ENCODE data around the gene STK24. TPM values are rescaled to one million over a fixed set of nuclear protein-coding genes. Genes with fewer than 3 reads are reported as not detected.
A peak's percentile ranks its signal among the peaks of the same experiment; 100 is the strongest.

STK24 gene
- total RNA-seq, 2 donors from 2014 or later: 35.0 to 56.7 TPM

DNA sequence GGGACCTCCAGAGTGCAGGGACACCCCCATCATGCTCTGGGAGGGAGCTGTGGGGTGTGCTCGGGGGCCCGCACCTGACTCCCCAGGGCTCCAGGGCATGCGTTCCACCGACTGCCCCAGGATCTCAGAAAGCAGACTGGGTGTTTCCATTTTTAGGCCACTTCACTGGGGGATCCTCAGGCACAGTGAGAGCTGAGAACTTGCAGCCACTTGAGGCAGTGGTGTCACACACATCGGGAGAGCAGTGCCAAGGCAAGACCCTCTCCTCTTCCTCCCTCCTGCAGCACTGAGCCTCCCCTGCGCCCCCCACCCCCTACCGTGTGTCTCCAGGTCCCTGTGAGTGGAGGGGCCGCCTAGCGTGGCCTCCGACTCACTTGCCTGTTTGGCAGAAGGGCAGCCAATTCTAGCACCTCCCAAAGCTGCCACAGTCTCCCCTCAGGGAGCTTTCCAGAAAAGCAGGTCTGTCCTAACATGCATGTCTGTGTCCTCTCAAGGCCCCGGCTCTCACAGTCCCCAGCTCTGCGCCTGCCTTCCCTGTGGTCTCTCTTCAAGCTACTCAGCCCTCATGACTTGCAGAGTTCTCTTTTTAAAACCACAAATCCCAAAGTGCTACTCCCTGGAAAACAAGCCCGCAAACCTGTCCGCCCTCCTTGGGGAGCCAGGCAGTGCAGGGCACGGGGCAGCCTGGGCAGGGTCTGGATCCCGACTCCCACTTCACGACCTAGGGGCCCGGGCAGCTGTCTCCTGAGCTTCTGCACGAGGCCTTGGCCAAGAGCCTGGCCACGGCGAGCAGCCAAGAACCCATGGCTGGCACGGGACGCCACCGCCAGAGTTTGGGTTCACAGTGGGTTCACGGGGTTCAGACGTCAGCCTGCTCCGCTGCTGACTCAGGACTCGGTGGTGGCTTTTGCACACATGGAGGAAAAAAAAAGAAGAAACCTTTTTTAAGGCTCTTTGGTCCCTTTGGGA, 94.1 kb downstream of the STK24 start:
- ATAC-seq (peak; percentile 33), DNase-seq (peak; percentile 73 to 86 (median 76))
- WGBS, 2 donors: 23 to 41% methylated on average over 11 to 27 of the region's 28 CpGs
- no peak overlapping the region for H3K4me3 ChIP-seq
- intact Hi-C loops (cut with DNase I): no loop called here
- H3K27ac ChIP-seq: peak overlapping the region; percentile 6 to 98 (median 96)
- no peaks in the 10 kb centered on the region for H3K27me3 ChIP-seq
- no peaks in the 10 kb centered on the region for H3K36me3 ChIP-seq (replicated peaks in 1 of 2; ENCODE audit: insufficient read depth in 1 of 2, low read depth in 2 of 2)
- H3K9me3 ChIP-seq: no peaks in the 10 kb centered on the region
- peaks cover 54% of the 10 kb centered on the region for H3K4me1 ChIP-seq
- TF ChIP-seq POLR2A (IDR thresholded peaks at IDR 0.05): no peak
- TF ChIP-seq, protein P1, sequence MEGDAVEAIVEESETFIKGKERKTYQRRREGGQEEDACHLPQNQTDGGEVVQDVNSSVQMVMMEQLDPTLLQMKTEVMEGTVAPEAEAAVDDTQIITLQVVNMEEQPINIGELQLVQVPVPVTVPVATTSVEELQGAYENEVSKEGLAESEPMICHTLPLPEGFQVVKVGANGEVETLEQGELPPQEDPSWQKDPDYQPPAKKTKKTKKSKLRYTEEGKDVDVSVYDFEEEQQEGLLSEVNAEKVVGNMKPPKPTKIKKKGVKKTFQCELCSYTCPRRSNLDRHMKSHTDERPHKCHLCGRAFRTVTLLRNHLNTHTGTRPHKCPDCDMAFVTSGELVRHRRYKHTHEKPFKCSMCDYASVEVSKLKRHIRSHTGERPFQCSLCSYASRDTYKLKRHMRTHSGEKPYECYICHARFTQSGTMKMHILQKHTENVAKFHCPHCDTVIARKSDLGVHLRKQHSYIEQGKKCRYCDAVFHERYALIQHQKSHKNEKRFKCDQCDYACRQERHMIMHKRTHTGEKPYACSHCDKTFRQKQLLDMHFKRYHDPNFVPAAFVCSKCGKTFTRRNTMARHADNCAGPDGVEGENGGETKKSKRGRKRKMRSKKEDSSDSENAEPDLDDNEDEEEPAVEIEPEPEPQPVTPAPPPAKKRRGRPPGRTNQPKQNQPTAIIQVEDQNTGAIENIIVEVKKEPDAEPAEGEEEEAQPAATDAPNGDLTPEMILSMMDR (IDR thresholded peaks at IDR 0.05): peak in 1 of 7 experiments; percentile 1

DNA sequence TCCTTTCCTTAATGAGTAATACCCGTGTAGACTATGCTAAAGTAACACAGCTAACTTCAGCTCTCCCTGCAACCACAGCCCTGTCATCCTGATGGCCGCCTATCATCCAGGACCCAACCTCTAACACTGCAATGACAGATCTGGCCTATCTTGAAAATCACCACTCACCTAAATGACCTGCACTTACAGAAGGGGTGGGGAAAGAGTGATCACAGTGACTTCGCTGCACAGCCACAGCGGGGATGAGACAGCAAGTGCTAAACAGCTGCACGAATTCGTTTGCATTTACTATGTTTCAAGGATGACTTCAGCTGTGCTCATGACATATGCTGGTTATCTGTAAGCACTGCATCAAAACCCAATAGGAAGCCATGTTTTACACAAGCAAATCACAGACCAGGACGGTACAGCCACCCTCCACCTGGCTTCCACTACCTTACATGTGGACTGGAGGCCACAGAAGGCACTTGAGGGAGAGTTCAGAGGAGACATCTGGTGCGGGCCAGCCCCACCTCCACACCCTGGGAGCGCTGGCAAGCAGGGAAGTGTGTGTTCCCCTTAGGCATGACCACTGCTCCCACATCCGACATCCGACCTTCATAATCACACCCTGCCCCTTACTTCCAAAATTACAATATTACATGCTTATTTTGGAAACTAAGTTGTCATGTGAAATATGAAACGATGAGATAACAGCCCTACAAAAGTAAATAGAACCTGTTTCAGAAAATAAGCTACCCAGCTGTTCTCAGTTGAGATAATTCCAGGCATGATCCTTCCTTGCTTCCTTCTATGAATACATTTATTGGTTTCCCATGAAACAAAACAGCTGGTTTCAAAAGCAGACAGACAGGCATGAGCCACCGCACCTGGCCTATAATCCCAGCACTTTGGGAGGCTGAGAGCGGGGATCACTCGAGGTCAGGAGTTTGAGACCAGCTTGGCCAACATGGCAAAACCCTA, 95.7 kb downstream of the STK24 start:
- no peaks in the 10 kb centered on the region for H3K36me3 ChIP-seq (replicated peaks in 1 of 2; ENCODE audit: insufficient read depth in 1 of 2, low read depth in 2 of 2)
- no peak for ATAC-seq
- peak in 2 of 4 donors; percentile 42 to 63 for DNase-seq
- no peak overlapping the region for H3K4me3 ChIP-seq
- peak overlapping the region; percentile 17 to 98 (median 62) for H3K27ac ChIP-seq
- peaks cover 69% of the 10 kb centered on the region for H3K4me1 ChIP-seq
- no peaks in the 10 kb centered on the region for H3K27me3 ChIP-seq
- TF ChIP-seq, protein P1 (IDR thresholded peaks at IDR 0.05): no peak
- TF ChIP-seq POLR2A (IDR thresholded peaks at IDR 0.05): no peak
- intact Hi-C loops (cut with DNase I): no loop called here
- WGBS, 2 donors: 55 to 56% methylated on average over 15 of the region's 15 CpGs
- H3K9me3 ChIP-seq: no peaks in the 10 kb centered on the region

DNA sequence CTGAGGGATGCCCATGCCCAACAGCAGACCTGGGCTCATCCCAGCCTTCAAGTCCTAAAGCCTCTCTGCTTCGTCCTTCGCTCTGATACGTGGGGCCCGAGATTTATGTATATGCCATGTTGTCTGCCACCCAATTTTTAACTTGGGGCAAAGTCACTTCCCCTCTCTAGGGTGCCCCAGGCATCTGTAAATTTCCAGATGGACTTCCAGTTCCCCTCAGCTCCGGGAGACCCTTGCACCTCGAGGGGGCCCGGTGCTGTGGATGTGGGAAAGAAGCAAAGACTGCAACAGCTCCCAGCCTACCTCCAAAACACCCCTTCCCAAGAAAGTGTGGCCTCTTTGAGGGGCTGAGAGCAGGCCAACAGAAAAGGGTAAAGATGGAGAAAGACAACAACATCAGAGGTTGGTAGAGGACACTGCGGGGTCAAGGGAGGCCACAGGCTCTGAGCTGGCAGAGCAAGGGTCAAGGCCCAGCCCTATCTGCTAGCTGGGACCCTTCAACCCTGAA, 97.4 kb downstream of the STK24 start:
- Histone ChIP-seq H3K27me3 (no peaks in the 10 kb centered on the region), H3K36me3 (replicated peaks in 1 of 2; ENCODE audit: insufficient read depth in 1 of 2, low read depth in 2 of 2) (no peaks in the 10 kb centered on the region), H3K4me3 (no peak overlapping the region), H3K9me3 (no peaks in the 10 kb centered on the region), H3K27ac (no peak overlapping the region), H3K4me1 (peaks cover 67% of the 10 kb centered on the region)
- 91 to 95% methylated on average over 8 of the region's 8 CpGs for WGBS, 2 donors
- intact Hi-C loops (cut with DNase I): no loop called here
- TF ChIP-seq, protein P1 (IDR thresholded peaks at IDR 0.05): no peak
- no peak for TF ChIP-seq POLR2A (IDR thresholded peaks at IDR 0.05)
- ATAC-seq: no peak
- DNase-seq: no peak

DNA sequence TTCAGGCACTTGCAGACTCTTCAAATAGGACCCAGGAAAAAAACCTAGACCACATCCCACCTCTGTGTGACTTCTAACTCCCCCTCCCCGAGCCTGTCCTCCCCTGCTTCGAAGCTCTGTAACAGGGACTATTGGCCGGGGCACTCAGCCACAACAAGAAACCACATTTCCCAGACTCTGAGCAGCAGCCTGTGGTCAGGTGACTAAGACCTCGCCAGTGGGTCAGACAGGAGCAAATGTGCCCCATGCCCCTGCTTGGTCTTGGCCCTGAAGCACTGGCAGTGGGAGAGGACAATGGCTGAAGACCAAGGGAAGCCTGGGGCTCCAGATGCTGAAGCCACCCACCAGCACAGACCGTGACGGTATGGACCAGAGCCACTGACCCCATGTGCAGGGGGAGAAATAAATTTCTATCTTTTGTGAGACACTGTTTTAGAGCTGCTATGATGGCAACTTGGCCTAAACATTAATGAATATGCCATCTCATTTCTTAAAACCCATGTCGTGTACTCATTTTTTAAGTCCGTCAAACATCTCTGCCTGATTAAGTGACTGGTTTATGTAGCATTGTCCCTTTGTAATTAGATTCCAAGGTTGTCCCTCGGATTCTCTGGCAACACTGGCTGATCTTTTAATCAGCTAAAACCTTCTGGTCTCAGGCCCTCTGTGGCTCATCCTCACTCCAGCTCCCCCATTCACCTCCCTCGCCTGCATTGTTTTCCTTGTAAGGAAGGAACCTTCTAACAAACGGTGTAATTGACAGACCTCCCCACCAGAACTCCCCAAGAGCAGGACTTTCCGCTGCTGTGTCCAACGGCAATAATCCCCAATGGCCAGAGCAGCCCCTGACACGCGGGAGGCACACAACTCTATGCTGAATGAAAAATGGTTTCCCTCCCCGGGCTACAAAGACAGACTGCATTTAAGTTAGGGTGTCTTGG, 98.4 kb downstream of the STK24 start:
- WGBS, 2 donors: 81 to 84% methylated on average over 16 of the region's 16 CpGs
- Histone ChIP-seq H3K36me3 (replicated peaks in 1 of 2; ENCODE audit: insufficient read depth in 1 of 2, low read depth in 2 of 2) (no peaks in the 10 kb centered on the region), H3K4me3 (no peak overlapping the region), H3K4me1 (peaks cover 67% of the 10 kb centered on the region), H3K27ac (peak overlapping the region in 2 of 4 donors; percentile 5 to 83), H3K9me3 (no peaks in the 10 kb centered on the region), H3K27me3 (no peaks in the 10 kb centered on the region)
- DNase-seq (no peak), ATAC-seq (no peak)
- TF ChIP-seq, protein P1 (IDR thresholded peaks at IDR 0.05): no peak
- no peak for TF ChIP-seq POLR2A (IDR thresholded peaks at IDR 0.05)
- intact Hi-C loops (cut with DNase I): no loop called here
